ENCODE results near the gene MATN1.

The MATN1 gene

GRCh38 chr1:30730346-30731108 lies 7.1 kb upstream of the MATN1 start:
- no peak for DNase-seq

- DNase-seq = no peak
These were observed 6.5 kb upstream of the MATN1 start for GRCh38 chr1:30729901-30730300.

DNA sequence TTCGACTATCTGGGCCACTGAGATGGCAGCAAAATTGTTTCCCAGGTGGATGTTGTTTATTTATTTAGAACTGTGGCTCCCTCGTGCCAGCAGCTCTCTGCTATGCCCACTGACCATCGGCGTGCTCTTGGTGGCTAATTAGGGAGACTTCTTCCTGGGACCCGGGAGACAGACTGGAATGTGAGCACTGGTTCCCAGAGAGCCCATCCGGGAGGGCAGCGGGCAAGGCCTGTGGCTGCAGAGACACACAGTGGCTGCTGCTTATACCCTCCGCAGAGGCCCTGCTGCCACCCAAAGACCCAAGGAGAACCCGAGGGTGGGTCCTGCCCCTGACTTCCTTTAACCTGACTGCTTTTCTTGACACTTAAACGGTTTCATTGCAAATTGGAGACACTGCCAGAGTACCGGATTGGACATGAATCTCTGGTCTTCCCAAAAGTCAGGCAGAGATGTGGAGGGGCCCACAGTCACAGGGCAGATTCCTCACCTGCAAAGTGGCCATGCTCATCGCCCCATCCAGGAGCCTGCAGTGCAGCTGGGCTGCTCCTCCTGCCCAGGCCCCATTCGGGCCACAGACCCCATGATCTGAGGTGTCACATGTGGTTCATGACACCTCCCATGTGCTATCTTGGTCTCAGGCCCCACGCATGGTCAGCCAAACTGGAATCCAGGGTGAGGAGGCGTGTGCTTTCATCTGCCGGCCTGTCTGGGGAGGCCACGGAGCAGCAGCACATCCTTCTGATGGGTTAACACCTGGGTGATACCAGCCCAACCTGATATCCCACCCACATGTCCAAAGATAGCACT lies 5.7 kb upstream of the MATN1 start:
- no peak for DNase-seq

DNA sequence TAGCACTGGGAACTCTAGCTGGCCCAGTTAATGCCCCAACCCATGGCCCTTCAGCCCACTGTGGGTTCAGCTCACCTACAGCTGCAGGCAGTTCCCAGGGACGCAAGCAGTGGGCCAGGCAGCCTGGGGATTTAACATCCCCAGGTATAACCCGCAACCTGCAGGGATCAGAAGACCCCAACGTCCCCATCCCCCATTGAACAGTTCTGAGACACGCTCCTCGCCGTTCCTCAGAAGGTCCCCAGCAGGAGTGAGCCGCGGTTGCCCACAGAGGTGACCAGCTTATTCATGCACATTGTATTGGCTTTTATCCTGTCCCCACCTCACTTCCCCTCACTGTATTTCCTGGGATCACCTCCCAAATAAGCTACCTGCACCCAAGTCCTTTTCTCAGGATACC lies 5.0 kb upstream of the MATN1 start:
- no peak for DNase-seq

- no peak for DNase-seq
These were observed 4.4 kb upstream of the MATN1 start for GRCh38 chr1:30727824-30728223.

DNA sequence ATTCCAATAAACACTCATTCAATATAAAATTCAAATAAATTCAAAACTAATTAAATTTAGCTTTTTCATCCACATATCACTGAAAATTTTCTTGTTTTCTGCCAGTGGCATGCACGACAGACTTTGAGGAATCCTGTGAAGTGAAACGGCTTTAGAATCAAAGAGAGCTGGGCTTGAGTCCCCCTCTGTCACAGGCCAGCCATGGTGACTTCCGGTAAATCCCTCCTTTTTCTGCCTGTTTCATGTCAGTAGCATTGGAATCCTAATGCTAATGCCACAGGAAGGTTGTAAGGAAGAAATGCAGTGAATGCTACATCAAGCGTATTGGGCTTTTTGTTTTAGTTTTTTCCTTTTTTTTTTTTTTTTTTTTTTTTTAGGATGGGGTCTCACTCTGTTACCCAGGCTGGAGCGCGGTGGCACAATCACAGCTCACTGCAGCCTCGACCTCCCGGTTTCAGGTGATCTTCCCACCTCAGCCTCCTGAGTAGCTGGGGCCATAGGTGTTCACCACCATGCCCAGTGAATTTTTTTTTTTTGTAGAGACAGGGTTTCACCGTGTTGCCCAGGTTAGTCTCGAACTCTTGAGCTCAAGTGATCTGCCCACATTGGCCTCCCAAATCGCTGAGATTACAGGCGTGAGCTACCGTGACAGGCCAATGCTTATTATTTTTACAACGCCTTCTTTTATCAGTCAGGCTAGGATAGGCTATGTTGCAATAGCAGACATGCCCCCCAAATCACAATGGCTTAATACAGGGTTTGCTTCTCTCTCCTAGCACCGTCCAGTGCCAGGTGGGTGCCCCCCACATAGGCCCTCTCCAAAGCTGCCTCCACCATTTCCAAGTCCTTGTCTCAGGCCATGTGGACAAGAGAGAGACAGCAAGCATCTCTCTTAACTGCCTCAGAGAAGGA lies 3.6 kb upstream of the MATN1 start:
- DNase-seq = no peak

DNA sequence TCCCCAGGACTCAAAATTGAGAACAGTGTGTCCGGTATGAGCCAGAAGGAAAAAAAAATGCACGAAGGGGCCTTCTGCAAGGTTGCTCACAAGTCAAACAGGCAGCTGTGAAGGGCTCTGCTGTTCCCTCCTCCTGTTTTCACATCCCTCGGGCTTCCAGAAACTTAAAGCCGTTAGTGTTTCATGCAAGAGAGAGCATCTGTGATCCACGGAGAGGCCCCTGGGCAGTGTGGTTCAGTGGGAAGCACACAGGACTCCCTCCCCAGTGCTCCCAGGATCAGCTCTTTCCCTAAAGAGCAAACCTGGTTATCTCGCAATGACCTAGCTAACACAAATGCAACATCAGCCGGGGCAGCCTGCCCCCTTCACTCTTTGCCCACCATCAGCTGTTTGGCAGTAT lies 2.9 kb upstream of the MATN1 start:
- no peak for DNase-seq

DNA sequence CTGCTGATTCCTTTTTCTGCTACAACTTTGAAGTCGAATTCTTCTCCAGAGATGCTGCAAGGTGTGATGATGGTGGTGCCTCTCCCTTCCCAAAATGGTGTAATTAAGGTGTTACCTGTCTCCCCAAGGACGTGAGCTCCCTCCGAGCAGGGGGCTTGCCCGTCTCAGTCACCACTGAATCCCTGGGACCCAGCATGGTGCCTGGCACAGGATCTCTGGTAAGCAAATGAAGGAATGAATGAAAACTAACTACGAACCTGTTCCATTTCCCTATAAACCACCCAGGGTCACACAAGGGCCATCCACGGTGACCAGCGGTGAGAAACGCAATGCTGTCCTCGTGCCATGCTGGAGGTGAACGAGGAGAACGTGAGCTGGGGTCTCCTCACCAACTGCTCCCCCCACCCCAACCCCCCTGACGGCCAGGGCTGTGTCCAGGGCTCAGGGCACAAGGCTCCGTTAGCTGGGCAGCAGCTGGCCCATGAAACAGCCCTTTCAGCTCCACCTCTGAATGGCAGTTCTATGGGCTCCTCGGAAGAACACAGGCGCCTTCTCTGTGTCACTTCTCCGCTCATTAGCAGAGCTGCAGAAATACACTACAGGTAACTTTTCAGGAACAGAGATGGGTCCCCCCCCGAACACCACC lies 2.2 kb upstream of the MATN1 start:
- DNase-seq = no peak

- DNase-seq = no peak
These were observed 1.5 kb upstream of the MATN1 start for GRCh38 chr1:30724655-30725421.

- no peak for DNase-seq
These were observed 790 bp upstream of the MATN1 start for GRCh38 chr1:30724175-30724574.

- no peak for DNase-seq
These were observed 1.4 kb downstream of the MATN1 start for GRCh38 chr1:30721812-30722537.

DNA sequence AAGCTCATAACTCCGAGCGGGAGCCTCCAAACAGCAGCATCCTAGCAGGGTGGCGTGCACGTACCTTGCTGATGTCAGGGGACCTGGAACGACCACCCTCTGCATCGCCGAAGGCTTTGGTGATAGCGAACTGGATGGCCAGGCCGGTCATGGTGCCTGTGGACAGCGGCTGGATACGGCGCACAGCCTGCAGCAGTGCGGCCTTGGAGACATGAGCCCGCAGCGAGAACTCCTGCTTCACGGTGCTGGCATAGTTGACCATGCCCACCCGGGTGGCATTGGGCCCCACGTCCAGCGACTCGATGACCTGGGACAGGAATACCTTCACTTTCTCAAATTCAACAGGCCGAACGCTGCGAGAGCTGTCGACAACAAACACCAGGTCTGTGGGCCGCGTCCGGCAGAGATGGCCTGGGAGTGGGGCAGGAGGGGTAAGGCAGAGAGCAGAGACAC lies 2.0 kb downstream of the MATN1 start:
- DNase-seq = no peak

DNA sequence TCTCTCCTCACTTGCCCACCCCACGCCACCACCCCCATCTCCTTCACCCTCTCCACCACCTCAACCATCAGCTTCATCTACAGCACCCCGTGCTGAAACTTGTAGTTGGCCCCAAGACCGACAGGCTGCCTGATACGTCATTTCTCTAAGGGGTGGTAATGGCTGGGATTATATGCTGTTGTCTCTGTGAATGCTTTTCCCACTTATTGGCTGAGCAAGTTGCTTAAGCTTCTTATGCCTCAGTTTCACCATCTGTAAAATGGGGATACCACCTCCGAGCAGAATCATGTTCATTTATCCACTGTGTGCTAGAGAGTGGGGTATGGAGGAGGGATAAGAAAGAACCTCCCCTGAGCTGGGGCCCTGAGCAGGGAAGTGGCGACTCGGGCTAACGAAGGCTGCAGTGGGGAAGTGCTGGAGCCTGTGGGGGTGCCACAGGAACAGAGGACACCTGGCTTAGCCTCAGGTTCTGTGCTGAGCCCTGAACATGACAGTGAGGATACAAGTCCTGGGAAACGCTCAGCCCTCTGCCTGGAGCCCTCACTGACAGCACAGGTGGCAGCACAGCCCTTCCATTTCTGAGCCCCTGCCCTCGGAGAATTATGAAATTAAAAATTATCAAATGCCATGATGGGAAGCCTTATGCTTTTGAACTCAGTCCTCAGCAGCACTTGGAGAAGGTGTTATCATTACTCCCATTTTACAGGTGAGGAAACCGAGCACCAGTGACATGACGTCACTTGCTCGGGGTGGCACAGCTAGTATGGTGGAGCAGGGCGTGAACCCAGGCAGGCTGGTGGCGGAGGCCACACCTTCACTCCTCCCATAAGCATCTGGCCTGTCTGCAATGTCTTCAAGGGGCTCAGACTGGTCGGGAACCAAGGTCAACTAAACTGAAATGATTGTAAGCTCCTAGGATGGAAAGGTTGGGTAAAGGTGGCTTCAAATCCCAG lies 2.8 kb downstream of the MATN1 start:
- DNase-seq = no peak

- DNase-seq = no peak
These were observed 3.7 kb downstream of the MATN1 start for GRCh38 chr1:30719406-30720270.

DNA sequence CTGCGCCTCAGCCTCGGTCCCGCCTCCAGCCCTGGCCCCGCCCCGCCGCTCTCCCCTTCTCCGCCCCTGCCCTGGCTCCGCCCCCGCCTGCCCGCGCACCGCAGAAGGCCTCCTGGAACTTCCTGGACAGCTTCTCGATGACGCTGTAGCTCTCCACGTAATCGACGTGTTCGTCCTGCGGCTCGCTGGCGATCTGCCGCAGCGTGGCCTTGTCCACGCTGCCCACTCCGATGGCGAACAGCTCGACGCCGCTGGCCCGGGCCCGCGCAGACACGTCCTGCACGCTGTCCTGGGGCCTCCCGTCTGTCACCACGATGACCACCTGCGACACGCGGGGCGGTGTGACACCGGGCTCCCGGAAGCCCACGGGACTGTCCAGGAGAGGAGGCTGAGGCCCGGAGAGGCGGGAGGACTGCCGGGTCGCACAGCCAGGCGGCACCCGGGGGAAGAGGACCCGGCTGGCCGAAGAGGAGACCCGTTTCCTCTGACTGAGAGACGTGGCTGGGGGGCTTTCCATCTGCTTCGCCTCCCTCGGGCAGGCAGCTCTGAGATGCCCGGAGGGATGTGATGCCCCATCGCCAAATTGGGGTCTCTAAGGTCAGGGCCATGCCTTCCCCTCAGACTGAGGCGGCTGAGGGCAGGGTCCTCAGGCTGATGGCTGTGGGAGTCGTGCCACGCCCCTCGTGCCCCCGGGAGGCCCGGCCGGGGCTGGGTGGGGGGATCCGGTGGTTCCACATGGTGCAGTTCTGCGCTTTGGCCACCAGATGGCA lies 4.6 kb downstream of the MATN1 start:
- peak; percentile 84 for DNase-seq

- DNase-seq = peak; percentile 99
These were observed 5.2 kb downstream of the MATN1 start for GRCh38 chr1:30718091-30718635.

- DNase-seq = no peak
These were observed 6.7 kb downstream of the MATN1 start for GRCh38 chr1:30716646-30717045.

DNA sequence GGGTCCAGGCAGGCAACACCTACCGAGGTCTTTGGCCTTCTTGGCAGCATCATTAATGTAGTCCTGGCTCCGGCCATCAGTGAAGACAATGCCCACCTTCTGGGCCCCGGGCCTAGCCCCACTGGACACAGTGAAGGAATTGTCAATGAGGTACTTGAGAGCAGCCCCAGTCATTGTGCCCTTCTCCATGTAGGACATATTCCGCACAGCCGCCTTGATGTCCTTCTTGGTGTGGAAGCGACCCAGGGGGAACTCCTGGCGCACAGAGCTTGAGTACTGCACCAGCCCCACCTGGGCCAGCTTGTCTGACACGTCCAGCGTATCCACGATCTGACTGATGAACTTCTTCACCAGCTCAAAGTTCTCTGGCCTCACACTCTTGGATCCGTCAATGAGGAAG lies 7.5 kb downstream of the MATN1 start:
- DNase-seq = no peak

Measured in stimulated activated CD4-positive, alpha-beta T cell treated with anti-CD3 and anti-CD28 coated beads, Interleukin-1b, Interleukin-23, amount 100 ng/mL, for 48 hours (primary cell).